Type B pancreatic cell (in vitro differentiated cells): ENCODE results near the gene ZC3H7A. TPM values are rescaled to one million over a fixed set of nuclear protein-coding genes. Genes with fewer than 3 reads are reported as not detected.

Experiments used
- DNase-seq: peaks from one replicate; pipeline ENCODE4 v3.0.0; 2021; ENCODE audit warnings: mixed read lengths; ENCODE audit not compliant: unreplicated experiment; ENCODE audit errors: extremely low spot score
- H3K27ac Mint-ChIP-seq: 2 replicates; pipeline ENCODE4 v1.8.0; 2021; ENCODE audit warnings: mild to moderate bottlenecking, mixed read lengths
- H3K27me3 Mint-ChIP-seq: 2 replicates; pipeline ENCODE4 v1.8.0; 2021; ENCODE audit warnings: mixed read lengths
- H3K36me3 Mint-ChIP-seq: 2 replicates; pipeline ENCODE4 v1.8.0; 2021; ENCODE audit warnings: mixed read lengths
- H3K4me1 Mint-ChIP-seq: one replicate; pipeline ENCODE4 v1.8.0; 2021; ENCODE audit warnings: mixed read lengths; ENCODE audit not compliant: unreplicated experiment
- H3K4me3 Mint-ChIP-seq: 2 replicates; pipeline ENCODE4 v1.8.0; 2021; ENCODE audit warnings: mild to moderate bottlenecking, mixed read lengths
- H3K9me3 Mint-ChIP-seq: 2 replicates; pipeline ENCODE4 v1.8.0; 2021; ENCODE audit warnings: mixed read lengths
- total RNA-seq: library from RNA; stranded (reverse); gene quantifications from 2 replicates; pipeline ENCODE4 v1.2.1, GENCODE V29; 2021; ENCODE audit warnings: low replicate concordance
- TF ChIP-seq, protein P1 (sequence below): fragments of 200-600 bp; sonication (generic); conservative IDR thresholded peaks from 2 replicates; pipeline ENCODE4 v1.5.0; 2021; ENCODE audit warnings: antibody characterized with exemption, mild to moderate bottlenecking

The ZC3H7A gene
- total RNA-seq, 1 donor from 2014 or later, result 67.5 TPM

- H3K4me3 Mint-ChIP-seq, result peak overlapping the region; percentile 96
- TF ChIP-seq, protein P1, sequence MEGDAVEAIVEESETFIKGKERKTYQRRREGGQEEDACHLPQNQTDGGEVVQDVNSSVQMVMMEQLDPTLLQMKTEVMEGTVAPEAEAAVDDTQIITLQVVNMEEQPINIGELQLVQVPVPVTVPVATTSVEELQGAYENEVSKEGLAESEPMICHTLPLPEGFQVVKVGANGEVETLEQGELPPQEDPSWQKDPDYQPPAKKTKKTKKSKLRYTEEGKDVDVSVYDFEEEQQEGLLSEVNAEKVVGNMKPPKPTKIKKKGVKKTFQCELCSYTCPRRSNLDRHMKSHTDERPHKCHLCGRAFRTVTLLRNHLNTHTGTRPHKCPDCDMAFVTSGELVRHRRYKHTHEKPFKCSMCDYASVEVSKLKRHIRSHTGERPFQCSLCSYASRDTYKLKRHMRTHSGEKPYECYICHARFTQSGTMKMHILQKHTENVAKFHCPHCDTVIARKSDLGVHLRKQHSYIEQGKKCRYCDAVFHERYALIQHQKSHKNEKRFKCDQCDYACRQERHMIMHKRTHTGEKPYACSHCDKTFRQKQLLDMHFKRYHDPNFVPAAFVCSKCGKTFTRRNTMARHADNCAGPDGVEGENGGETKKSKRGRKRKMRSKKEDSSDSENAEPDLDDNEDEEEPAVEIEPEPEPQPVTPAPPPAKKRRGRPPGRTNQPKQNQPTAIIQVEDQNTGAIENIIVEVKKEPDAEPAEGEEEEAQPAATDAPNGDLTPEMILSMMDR, result no peak
- DNase-seq, result no peak
- H3K36me3 Mint-ChIP-seq, result peaks cover 10% of the 10 kb centered on the region
- H3K27me3 Mint-ChIP-seq, result no peaks in the 10 kb centered on the region
- peak overlapping the region; percentile 96 for H3K27ac Mint-ChIP-seq
- H3K9me3 Mint-ChIP-seq, result no peaks in the 10 kb centered on the region
- H3K4me1 Mint-ChIP-seq, result peaks cover 59% of the 10 kb centered on the region
Observed at GRCh38 chr16:11797957-11798299, 870 bp upstream of the ZC3H7A start.

- TF ChIP-seq, protein P1, result no peak
- H3K36me3 Mint-ChIP-seq, result peaks cover 10% of the 10 kb centered on the region
- peak overlapping the region; percentile 86 for H3K4me3 Mint-ChIP-seq
- no peaks in the 10 kb centered on the region for H3K27me3 Mint-ChIP-seq
- DNase-seq, result peak; percentile 73
- peak overlapping the region; percentile 95 for H3K27ac Mint-ChIP-seq
- peaks cover 67% of the 10 kb centered on the region for H3K4me1 Mint-ChIP-seq
- H3K9me3 Mint-ChIP-seq, result no peaks in the 10 kb centered on the region
Observed at GRCh38 chr16:11796227-11797165, 562 bp downstream of the ZC3H7A start.

DNA sequence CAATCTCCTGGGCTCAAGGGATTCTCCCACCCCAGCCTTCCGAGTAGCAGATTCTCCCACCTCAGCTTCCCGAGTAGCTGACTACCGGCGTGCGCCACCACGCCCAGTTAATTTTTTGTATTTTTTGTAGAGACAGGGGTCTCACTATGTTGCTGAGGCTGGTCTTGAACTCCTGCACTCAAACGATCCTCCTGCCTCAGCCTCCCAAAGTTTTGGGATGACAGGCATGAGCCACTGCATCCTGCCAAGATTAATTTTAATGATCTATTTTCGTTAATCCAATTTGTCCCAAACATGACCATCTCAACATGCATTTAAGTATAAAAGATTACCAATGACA lies 1.2 kb downstream of the ZC3H7A start:
- peaks cover 71% of the 10 kb centered on the region for H3K4me1 Mint-ChIP-seq
- no peaks in the 10 kb centered on the region for H3K9me3 Mint-ChIP-seq
- H3K27me3 Mint-ChIP-seq, result no peaks in the 10 kb centered on the region
- H3K4me3 Mint-ChIP-seq, result peak overlapping the region; percentile 86
- TF ChIP-seq, protein P1, result no peak
- peaks cover 13% of the 10 kb centered on the region for H3K36me3 Mint-ChIP-seq
- no peak for DNase-seq
- peak overlapping the region; percentile 95 for H3K27ac Mint-ChIP-seq

- H3K9me3 Mint-ChIP-seq, result no peaks in the 10 kb centered on the region
- no peaks in the 10 kb centered on the region for H3K27me3 Mint-ChIP-seq
- H3K36me3 Mint-ChIP-seq, result peaks cover 14% of the 10 kb centered on the region
- DNase-seq, result no peak
- peaks cover 69% of the 10 kb centered on the region for H3K4me1 Mint-ChIP-seq
- TF ChIP-seq, protein P1, result no peak
- H3K27ac Mint-ChIP-seq, result peak overlapping the region; percentile 95
- peak overlapping the region; percentile 86 for H3K4me3 Mint-ChIP-seq
Observed at GRCh38 chr16:11794996-11795886, 1.8 kb downstream of the ZC3H7A start.

- DNase-seq, result no peak
- Mint-ChIP-seq H3K9me3 (no peaks in the 10 kb centered on the region), H3K27ac (peak overlapping the region; percentile 95), H3K36me3 (peaks cover 17% of the 10 kb centered on the region), H3K4me1 (peaks cover 61% of the 10 kb centered on the region), H3K4me3 (peak overlapping the region; percentile 86), H3K27me3 (no peaks in the 10 kb centered on the region)
- TF ChIP-seq, protein P1, result no peak
Observed at GRCh38 chr16:11794447-11794846, 2.6 kb downstream of the ZC3H7A start.
